Right cardiac atrium (tissue), 5 donors: Measurements from ENCODE around the gene COLQ. TPM values are rescaled to one million over a fixed set of nuclear protein-coding genes. Genes with fewer than 3 reads are reported as not detected.

Source experiments
- ATAC-seq, 2 donors: fragments of 200-7000 bp; cut with Tn5 transposase; one replicate each; pipeline versions ENCODE4 v1.8.0 to v1.9.1; 2020; ENCODE audit warnings: moderate library complexity in 2 of 2, mild to moderate bottlenecking in 1 of 2
- DNase-seq, 3 donors: peaks; one replicate each; pipeline ENCODE4 v3.0.0-alpha.2; 2020
- H3K27ac ChIP-seq: one replicate; pipeline ENCODE4 v1.5.1; 2013; ENCODE audit warnings: mild to moderate bottlenecking, low read length, control low read depth, moderate library complexity
- H3K27me3 ChIP-seq: one replicate; pipeline ENCODE4 v1.6.1; 2013; ENCODE audit not compliant: control insufficient read depth, insufficient read depth
- H3K4me1 ChIP-seq: one replicate; pipeline ENCODE4 v1.6.1; 2013; ENCODE audit warnings: low read length; ENCODE audit not compliant: control insufficient read depth, insufficient read depth
- H3K4me3 ChIP-seq: one replicate; pipeline ENCODE4 v1.5.1; 2013; ENCODE audit warnings: low read length, control low read depth
- H3K9me3 ChIP-seq: one replicate; pipeline ENCODE4 v1.6.1; 2013; ENCODE audit warnings: low read length; ENCODE audit not compliant: control insufficient read depth
- WGBS: extraction: QIAGEN DNeasy Blood & Tissue Kit; methylation state at CpG from one replicate; pipeline ENCODE4 v1.1.7; 2013; 5-methylcytosine and 5-hydroxymethylcytosine counted together
- intact Hi-C, 4 donors: fragments of 100-400 bp; cut with DNase I; formaldehyde crosslinking; loops; one replicate each; pipeline versions ENCODE4 v1.11.0 to v1.14.0; 2022 to 2023
- microRNA-seq, 2 donors: library from miRNA; unstranded; fragments of <30 nt; microRNA quantifications; one replicate each; pipeline ENCODE4 v1.2.0, GENCODE V29; 2020 to 2021
- polyA plus RNA-seq: library from polyadenylated mRNA; stranded (reverse); fragments of 200-250 nt; gene quantifications from one replicate; pipeline ENCODE4 v1.2.3, GENCODE V29; 2013
- total RNA-seq, 4 donors: library from RNA; stranded (reverse); fragmentation: NEBNext Ultra II Directional; extraction: Animal tissue kit (Norgen Biotek cat#: 25700); gene quantifications; one replicate each; pipeline ENCODE4 v1.2.1, GENCODE V29; 2021
- donor health status: healthy with polysubstance abuse.
- donor health status: DM: no; HTN: yes; CAD: no.
- donor health status: DM: no; HTN: no; CAD: no.
- donor health status: DM: no; HTN: yes; CAD: no; lungs with severe emphysema.
- donor health status: DM: yes; HTN: yes; CAD: no.

Gene COLQ
- total and polyA plus RNA-seq, 5 donors: 1.7 to 18.9 (median 3.9) TPM

- DNase-seq (no peak), ATAC-seq (no peak)
- Histone ChIP-seq H3K9me3 (no peaks in the 10 kb centered on the region), H3K27ac (no peak overlapping the region), H3K4me3 (no peak overlapping the region), H3K27me3 (no peaks in the 10 kb centered on the region), H3K4me1 (no peaks in the 10 kb centered on the region)
- intact Hi-C loops: loop anchor here in 1 of 4 donors (10.0 kb wide), 1 partner anchor 197 kb away; the partner anchor contains the start of gene CAPN7
- 65% methylated on average over 4 of the region's 4 CpGs for WGBS
Measured at GRCh38 chr3:15401936-15402335, 119.6 kb downstream of the COLQ start.

Small RNAs within 50 kb of the gene (microRNA-seq; reads per million reads assigned to microRNA genes)
- gene MIR4270: 0 reads per million in 2 donors

Other genes starting within 250 kb of the COLQ start
- gene SH3BP5, start 189.1 kb downstream of the COLQ start, total RNA-seq: 10 to 100 TPM; 13.6 to 26.6 (median 15.7) TPM
- gene SH3BP5, start 189.1 kb downstream of the COLQ start, polyA plus RNA-seq: 12.9 TPM
- gene METTL6, start 94.2 kb downstream of the COLQ start, total RNA-seq: 10 to 100 TPM in 3 of 4 donors, 1 to 10 TPM in 1; 8.3 to 11.8 (median 10.6) TPM
- gene METTL6, start 94.2 kb downstream of the COLQ start, polyA plus RNA-seq: 8.8 TPM
- 10 to 100 TPM in 1 of 4 donors, 1 to 10 TPM in 3; 6.7 to 13.1 (median 8.3) TPM for gene EAF1, start 94.1 kb downstream of the COLQ start, total RNA-seq
- 3.3 TPM for gene EAF1, start 94.1 kb downstream of the COLQ start, polyA plus RNA-seq
- gene HACL1, start 79.9 kb upstream of the COLQ start, total RNA-seq: 10 to 100 TPM; 10.8 to 16.8 (median 13.8) TPM
- 9.7 TPM for gene HACL1, start 79.9 kb upstream of the COLQ start, polyA plus RNA-seq
- 10 to 100 TPM; 10.1 to 13.5 (median 10.9) TPM for gene BTD, start 80.0 kb upstream of the COLQ start, total RNA-seq
- 8.0 TPM for gene BTD, start 80.0 kb upstream of the COLQ start, polyA plus RNA-seq